Measurements from ENCODE around the gene CIITA.

CIITA gene

DNA sequence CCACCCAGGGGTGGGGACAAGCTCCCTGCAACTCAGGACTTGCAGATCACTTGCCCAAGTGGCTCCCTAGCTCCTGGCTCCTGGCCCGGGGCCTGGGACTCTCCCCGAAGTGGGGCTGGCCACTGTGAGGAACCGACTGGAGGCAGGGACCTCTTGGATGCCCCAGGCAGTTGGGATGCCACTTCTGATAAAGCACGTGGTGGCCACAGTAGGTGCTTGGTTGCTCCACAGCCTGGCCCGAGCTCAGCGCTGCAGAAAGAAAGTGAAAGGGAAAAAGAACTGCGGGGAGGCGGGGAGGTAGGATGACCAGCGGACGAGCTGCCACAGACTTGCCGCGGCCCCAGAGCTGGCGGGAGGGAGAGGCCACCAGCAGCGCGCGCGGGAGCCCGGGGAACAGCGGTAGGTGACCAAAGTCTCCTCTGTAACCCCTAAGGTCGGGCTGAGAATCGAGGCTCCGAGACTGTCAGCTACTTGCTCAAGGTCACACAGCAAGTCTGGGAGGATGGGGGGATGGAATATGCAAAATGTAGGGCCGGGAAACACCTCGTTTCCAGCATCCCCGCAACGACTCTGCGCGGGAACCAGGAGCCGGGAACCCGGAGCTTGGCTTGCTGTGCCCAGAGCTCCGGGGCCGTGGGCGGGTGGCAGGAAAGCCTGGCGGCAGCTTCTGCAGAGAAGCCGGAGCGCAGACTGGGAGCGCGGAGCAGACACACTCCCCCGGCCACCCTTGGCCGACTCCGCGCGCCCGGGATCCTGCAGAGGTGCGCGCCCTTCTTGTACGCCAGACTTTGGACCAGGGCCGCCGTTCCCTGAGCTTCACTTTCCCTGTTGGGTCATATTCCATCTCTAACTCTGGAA, 1.9 kb downstream of the CIITA start:
- DNase-seq (ENCODE audit: low read depth in 2 of 2): no peak

DNA sequence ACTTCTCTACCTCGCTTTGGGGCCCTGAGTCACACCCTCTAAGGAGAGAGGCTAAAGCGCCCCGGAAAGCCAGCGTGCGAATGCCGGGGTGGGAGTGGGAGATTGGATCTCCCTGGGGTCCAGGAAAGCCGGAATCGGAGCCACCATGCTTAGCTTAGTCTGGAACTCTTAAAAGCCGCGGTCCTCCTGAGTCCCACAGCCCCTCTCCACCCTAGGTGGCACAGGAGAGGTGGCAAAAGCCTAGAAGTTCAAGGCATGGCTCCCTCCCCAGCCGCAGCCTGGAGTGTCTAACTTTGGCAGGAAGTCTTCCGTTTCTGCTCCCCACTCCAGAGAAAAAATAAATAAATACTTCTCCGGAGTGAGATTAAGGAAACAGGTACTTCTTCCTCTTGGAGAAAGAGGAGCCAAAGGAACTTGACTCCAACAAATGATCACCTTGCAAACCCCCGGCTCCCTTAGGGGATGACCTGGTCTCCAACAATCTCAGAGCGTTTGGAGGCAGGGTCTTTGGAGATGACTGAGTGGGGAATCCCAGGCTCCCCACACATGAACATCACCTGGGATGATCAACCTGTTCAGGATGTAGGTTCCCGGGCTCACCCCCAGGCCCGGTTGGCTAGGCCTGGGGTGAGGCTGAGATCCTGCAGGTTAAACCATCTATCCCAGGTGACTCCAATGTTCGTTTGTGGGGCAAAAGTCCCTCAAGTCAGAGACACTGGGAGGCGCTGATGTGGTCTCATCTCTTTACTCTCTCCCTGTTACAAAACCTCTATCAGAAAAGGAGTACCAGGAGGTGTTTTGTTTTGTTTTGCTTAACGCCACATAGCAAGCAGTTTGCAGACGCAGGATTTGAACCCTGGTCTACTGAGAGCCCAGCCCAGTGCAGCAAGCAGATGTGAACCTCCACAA, 2.9 kb downstream of the CIITA start:
- DNase-seq (ENCODE audit: low read depth in 2 of 2): no peak

DNA sequence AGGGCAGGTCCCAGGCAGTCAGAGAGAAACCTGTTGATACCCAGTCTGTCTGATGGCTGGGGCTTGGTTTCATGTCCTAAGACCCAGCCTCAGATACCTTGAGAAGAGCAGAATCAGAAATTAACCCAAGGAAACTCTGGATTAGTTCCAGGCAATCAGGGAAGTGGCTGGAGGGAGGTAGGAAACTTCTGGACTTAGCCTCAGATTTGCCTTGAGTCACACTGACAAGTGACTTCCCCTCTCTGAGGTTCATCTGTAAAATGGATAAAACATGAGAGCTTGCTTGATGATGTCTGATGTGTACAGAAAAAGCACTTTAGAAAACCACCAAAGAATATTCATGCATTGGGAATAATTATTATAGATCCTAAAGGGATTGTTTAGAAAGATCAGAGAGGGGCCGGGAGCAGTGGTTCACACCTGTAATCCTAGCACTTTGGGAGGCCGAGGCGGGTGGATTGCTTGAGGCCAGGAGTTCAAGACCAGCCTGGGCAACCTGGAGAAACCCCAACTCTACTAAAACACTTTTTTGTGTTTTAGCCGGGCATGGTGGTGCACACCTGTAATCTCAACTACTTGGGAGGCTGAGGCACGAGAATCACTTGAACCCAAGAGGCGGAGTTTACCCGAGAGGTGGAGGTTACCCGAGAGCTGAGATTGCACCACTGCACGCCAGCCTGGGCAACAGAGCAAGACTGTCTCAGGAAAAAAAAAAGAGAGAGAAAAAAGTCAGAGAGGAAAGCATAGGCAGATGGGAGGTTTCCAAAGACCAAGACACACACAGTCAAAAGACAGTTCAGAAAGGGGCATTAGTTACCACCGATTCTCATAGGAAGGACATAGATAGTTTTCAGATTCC, 3.8 kb downstream of the CIITA start:
- no peak for DNase-seq (ENCODE audit: low read depth in 2 of 2)

DNA sequence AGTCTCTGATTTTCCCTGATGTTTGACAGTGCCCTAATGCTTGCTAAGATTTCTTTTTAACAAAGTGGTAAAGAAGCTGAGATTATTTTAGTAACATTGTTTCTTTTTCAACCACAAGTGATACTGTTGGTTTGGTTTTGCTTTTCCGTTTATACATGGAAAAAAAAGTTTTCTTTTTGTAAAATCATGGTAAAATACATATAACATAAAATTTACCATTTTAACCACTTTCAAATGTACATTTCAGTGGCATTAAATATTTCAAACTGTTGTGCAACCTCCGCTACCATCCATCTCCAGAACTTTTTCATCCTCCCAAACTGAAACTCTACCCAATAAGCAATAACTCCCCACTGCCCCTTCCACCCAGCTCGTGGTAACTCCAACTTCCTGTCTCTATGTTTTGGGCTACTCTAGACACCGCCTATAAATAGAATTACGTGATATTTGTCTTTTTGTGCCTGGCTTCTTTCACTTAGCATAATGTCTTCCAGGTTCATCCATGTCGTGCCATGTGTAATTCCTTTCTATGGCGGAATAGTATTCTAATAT, 4.6 kb downstream of the CIITA start:
- no peak for DNase-seq (ENCODE audit: low read depth in 2 of 2)

DNA sequence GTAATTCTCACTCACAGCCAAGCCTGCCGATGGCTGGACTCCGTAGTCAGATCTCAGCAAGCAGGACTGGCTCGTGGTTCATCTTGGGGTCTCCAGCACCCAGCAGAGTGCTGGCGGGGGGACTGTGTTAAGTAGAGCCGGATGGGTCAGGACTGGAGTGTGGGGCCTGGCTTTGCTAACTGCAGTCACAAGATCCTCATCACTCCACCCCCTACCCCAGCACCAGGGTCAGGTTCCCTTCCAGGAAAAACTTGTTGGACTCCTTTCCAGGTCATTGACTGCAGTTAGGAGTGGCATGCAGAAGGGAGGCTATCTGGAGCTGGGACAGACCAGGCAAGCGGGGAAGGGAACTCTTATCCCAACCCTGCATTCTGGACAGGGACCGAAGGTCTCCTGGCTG, 6.0 kb downstream of the CIITA start:
- no peak for DNase-seq (ENCODE audit: low read depth in 2 of 2)

DNA sequence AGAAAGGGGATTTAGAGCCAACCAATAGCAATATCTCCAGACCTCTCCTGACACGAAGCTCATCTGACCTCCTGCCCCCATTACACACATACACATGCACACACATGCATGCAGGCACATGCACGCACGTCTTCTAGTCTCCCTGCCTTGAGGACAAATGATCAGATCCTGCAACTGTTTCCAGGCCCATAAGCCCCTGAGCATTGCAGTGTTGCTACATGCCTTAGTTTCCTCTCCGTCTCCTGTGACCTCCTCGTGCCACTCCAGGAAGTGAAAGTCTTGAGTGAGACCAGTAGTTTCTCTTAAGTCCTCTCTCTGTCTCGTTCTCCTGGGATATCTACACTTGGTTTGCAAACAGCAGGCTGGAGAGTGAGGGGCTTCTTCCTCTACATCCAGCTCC, 8.2 kb downstream of the CIITA start:
- DNase-seq (ENCODE audit: low read depth in 2 of 2): no peak

DNA sequence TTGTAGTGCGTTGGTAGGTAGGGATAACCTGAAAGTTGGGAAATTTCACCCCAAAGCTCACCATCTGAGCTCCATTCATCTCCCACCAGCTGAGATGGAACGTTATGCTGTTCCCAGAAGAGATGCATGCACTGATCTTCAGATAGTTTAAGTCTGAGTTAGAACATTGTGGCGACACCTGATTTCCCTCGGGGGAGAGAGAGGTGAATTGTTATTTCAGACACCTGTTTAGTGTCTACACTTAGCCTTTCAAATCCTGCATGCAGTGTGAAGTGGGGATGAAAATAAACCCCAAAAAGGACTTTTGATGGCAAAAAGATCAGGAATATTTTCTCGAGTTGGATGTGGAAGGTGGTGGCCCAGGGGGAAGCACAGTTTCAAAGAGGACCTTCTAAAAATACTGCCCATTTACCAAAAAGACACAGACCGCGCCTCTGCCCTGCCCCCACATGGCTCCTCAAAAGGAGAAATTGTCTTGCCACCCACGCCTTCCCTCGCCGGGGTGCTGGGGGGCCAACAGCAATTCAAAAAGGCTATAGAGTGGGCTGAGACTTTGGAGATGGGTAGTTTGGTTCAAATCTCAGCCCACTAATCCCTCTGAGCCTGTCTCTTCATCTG, 11.4 kb downstream of the CIITA start:
- DNase-seq (ENCODE audit: low read depth in 2 of 2): no peak

DNA sequence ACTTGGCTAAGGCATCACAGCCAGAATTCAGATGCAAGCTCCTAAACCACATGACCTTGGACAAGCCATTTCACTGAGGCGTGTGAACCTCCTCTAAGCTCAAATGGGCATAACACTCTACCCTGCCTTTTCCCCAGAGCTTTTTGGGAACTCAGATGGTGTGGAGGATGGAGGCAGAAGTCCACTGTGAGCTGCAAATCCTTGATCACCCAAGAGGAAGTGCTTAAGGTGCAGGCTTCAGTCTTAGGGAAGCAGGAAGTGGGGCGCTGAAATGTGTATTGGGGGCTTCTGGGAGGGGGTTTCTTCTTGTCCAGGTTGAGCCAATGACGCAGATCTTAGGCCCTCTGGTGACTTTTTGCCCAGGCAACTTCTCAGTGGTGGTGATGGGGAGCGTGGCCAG, 12.9 kb downstream of the CIITA start:
- no peak for DNase-seq (ENCODE audit: low read depth in 2 of 2)

DNA sequence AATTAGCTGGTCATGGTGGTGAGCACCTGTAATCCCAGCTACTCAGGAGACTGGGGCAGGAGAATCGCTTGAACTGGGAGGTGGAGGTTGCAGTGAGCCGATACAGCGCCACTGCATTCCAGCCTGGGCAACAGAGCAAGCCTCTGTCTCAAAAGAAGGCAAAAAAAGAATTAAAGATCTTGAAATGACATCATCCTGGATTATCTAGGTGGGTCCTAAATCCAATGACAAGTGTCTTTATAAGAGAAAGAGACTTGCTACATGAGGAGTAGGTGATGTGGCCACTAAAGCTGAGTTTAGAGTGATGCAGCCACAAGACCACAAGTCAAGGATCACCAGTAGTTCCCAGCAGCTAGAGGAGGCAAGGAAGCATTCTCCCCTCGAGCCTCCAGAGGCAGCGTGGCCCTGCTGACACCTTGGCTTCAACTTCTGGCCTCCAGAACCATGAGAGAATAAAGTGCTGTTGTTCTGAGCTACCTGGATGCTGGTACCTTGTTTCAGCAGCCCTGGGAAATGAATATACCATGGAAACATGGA, 15.8 kb downstream of the CIITA start:
- no peak for DNase-seq (ENCODE audit: low read depth in 2 of 2)

DNA sequence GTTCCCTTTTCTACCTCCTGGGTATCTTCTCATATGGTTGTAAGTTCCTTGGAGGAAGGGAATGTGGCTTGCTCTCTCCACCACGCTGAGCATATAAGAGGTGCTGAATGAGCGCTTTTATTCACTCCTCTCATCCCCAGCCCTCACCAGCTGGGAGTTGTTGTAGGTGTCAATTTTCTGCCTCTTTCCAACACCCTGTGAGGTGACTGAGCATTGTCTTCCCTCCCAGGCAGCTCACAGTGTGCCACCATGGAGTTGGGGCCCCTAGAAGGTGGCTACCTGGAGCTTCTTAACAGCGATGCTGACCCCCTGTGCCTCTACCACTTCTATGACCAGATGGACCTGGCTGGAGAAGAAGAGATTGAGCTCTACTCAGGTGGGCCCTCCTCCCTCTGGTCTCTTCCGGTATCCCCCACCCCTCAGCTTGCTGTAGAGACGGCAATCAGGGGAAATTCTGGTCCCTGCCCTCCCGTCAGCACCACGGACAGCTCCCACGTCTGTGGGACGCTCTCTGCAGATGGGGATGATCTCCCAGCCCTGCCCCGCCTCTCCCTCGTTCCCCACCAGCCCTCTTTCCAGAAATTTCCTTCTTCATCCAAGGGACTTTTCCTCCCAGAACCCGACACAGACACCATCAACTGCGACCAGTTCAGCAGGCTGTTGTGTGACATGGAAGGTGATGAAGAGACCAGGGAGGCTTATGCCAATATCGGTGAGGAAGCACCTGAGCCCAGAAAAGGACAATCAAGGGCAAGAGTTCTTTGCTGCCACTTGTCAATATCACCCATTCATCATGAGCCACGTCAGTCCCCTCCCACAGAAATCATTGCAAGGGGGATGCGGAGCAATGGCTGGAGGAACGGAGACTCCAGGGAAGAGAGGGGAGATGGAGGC, 18.3 kb downstream of the CIITA start:
- DNase-seq (ENCODE audit: low read depth in 2 of 2): no peak

DNA sequence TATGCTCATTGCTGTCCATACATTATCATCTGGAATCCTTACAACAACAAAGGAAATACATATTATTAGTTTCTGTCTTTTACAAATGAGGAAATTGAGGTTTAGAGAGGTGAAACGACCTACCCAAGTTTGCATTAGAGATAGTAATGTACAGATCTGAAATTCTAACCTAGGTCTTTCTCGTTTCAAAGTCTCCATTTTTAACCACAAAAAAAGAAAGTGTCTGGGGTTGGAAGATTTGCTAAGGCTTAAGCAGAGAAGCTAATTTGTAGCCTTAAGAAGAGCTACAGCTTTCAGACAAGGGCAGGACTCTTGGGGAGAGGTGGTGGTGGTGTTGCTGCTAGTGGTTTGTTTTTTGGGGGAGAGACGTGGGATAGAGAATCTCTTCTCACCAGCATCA, 19.2 kb downstream of the CIITA start:
- no peak for DNase-seq (ENCODE audit: low read depth in 2 of 2)

DNA sequence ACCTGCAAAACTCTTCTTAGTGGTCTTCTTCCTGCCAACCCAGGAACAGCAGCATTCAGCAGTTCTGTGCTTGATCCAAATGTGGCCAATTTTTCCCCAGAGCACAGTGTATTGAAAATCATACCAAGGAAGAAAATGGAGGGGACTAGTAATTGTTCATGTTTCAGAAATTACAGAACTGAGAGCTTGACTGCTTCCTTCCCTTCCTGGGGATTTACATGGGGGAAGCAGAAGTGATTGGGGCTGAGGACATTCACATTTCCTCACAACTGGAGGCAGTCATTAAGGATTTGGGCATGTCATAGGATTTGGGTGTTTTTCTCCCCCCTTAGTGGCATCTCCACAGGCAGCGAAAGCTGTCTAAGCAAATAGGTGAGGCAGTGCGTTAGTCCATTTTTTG, 19.7 kb downstream of the CIITA start:
- DNase-seq (ENCODE audit: low read depth in 2 of 2): no peak

DNA sequence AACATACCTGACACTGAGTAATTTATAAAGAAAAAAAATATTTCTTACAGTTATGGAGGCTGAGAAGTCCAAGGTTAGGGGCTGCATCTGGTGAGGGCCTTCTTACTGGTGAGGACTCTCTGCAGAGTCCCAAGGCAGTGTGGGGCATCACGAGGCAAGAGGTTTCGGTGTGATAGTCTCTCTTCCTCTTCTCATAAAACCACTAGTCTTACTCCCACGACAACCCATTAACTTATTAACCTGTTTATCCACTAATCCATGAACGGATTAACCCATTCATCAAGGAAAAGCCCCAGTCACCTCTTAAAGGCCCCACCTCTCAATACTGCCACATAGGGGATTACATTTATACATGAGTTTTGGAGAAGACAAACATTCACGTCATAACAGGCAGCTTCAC, 20.1 kb downstream of the CIITA start:
- no peak for DNase-seq (ENCODE audit: low read depth in 2 of 2)

DNA sequence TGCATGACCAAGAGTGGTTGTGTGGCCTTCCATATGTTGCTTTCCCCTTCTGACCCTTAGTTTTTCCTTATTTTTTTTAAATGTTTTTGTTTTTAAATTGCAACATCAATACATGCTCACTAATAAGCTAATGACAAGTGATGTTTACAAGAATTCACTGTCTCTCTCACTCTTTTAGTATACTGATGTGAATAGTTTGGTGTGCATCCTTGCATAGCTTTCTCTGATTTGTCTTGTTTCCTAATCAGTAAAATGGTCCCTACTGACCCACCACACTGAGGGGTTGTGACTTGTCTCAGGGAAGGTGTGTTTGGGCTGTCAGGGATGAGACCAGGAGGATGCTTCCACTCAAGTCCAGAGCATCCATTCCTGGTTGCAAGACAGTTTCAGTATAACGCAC, 26.0 kb downstream of the CIITA start:
- DNase-seq (ENCODE audit: low read depth in 2 of 2): no peak

DNA sequence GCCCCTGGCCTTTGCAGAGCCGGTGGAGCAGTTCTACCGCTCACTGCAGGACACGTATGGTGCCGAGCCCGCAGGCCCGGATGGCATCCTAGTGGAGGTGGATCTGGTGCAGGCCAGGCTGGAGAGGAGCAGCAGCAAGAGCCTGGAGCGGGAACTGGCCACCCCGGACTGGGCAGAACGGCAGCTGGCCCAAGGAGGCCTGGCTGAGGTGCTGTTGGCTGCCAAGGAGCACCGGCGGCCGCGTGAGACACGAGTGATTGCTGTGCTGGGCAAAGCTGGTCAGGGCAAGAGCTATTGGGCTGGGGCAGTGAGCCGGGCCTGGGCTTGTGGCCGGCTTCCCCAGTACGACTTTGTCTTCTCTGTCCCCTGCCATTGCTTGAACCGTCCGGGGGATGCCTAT, 29.5 kb downstream of the CIITA start:
- no peak for DNase-seq (ENCODE audit: low read depth in 2 of 2)

DNA sequence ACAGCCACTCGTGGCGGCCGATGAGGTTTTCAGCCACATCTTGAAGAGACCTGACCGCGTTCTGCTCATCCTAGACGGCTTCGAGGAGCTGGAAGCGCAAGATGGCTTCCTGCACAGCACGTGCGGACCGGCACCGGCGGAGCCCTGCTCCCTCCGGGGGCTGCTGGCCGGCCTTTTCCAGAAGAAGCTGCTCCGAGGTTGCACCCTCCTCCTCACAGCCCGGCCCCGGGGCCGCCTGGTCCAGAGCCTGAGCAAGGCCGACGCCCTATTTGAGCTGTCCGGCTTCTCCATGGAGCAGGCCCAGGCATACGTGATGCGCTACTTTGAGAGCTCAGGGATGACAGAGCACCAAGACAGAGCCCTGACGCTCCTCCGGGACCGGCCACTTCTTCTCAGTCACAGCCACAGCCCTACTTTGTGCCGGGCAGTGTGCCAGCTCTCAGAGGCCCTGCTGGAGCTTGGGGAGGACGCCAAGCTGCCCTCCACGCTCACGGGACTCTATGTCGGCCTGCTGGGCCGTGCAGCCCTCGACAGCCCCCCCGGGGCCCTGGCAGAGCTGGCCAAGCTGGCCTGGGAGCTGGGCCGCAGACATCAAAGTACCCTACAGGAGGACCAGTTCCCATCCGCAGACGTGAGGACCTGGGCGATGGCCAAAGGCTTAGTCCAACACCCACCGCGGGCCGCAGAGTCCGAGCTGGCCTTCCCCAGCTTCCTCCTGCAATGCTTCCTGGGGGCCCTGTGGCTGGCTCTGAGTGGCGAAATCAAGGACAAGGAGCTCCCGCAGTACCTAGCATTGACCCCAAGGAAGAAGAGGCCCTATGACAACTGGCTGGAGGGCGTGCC, 30.1 kb downstream of the CIITA start:
- DNase-seq (ENCODE audit: low read depth in 2 of 2): no peak

DNA sequence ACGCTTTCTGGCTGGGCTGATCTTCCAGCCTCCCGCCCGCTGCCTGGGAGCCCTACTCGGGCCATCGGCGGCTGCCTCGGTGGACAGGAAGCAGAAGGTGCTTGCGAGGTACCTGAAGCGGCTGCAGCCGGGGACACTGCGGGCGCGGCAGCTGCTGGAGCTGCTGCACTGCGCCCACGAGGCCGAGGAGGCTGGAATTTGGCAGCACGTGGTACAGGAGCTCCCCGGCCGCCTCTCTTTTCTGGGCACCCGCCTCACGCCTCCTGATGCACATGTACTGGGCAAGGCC, 30.7 kb downstream of the CIITA start:
- no peak for DNase-seq (ENCODE audit: low read depth in 2 of 2)

DNA sequence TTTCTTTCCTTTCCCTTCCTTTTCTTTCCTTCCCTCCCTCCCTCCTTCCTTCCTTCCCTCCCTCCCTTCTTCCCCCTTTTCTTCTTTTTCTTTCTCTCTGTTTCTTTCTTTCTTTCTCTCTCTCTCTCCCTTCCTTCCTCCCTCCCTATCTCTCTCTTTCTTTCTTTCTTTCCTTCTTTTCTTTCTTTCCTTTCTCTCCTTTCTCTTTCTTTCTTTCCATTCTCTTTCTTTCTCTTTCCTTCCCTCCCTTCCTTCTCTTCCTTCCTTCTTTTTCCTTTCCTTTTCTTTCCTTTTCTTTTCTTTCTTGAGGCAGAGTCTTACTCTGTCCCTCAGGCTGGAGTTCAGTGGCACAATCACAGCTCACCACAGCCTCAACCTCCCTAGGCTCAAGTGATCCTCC, 34.3 kb downstream of the CIITA start:
- no peak for DNase-seq (ENCODE audit: low read depth in 2 of 2)

DNA sequence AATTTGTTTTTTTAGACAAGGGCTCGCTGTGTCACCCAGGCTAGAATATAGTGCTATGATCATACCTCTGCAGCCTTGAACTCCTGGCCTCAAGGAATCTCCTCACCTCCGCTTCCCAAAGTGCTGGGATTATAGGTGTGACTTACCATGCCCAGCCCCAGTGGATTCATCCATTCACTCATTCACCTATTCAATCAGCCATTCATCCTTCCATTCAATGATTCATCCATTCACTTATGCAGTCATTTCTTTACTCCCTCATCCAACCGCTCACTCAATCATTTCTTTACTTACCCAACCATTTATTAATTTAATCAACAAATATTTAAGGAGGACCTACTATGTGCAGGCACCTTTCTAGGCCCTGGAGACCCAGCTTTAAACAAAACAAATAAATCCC, 39.5 kb downstream of the CIITA start:
- no peak for DNase-seq (ENCODE audit: low read depth in 2 of 2)
